Stimulated activated CD4-positive, alpha-beta T cell treated with anti-CD3 and anti-CD28 coated beads, Interleukin-2, amount 100 ng/mL, for 48 hours (primary cell): ENCODE results near the gene MYMK.

ENCODE experiments used
- DNase-seq, 2 donors: peaks; one replicate each; pipeline ENCODE4 v3.0.0-alpha.2; 2020

The MYMK gene

GRCh38 chr9:133516256-133516960, 8.4 kb downstream of the MYMK start:
- DNase-seq: no peak

GRCh38 chr9:133515615-133516255, 9.0 kb downstream of the MYMK start:
- no peak for DNase-seq

- no peak for DNase-seq
Observed at GRCh38 chr9:133515240-133515610, 9.5 kb downstream of the MYMK start.

GRCh38 chr9:133514460-133515239, 10.1 kb downstream of the MYMK start:
- DNase-seq: no peak

- no peak for DNase-seq
Observed at GRCh38 chr9:133513214-133514100, 11.3 kb downstream of the MYMK start.

- no peak for DNase-seq
Observed at GRCh38 chr9:133512253-133513213, 12.2 kb downstream of the MYMK start.

- no peak for DNase-seq
Observed at GRCh38 chr9:133511607-133512006, 13.2 kb downstream of the MYMK start.

- no peak for DNase-seq
Observed at GRCh38 chr9:133510926-133511505, 13.7 kb downstream of the MYMK start.

- DNase-seq: no peak
Observed at GRCh38 chr9:133509179-133510083, 15.3 kb downstream of the MYMK start.

- no peak for DNase-seq
Observed at GRCh38 chr9:133508046-133508445, 16.7 kb downstream of the MYMK start.

GRCh38 chr9:133507246-133507965, 17.4 kb downstream of the MYMK start:
- DNase-seq: no peak

- DNase-seq: no peak
Observed at GRCh38 chr9:133506653-133507038, 18.1 kb downstream of the MYMK start.

- DNase-seq: no peak
Observed at GRCh38 chr9:133505901-133506652, 18.7 kb downstream of the MYMK start.

GRCh38 chr9:133505186-133505830, 19.5 kb downstream of the MYMK start:
- DNase-seq: no peak

GRCh38 chr9:133502112-133502511, 22.6 kb downstream of the MYMK start:
- no peak for DNase-seq

GRCh38 chr9:133499892-133500270, 24.9 kb downstream of the MYMK start:
- DNase-seq: no peak

- DNase-seq: no peak
Observed at GRCh38 chr9:133499132-133499891, 25.4 kb downstream of the MYMK start.
